GM12878 (cell line): ENCODE data around the gene BMAL1. TPM values are rescaled to one million over a fixed set of nuclear protein-coding genes. Genes with fewer than 3 reads are reported as not detected.

Source experiments
- BACH1 ChIP-seq: fragments of 450-650 bp; IDR thresholded peaks from 2 replicates; pipeline ENCODE4 v1.6.1; 2017; ENCODE audit warnings: mild to moderate bottlenecking, borderline replicate concordance
- BHLHE40 ChIP-seq, 2 experiments: fragments of 450-650 bp in 1 of 2; IDR thresholded peaks; 2 replicates each; pipeline ENCODE4 v1.6.1; 2011 to 2017; ENCODE audit warnings: low read depth in 2 of 2, borderline replicate concordance in 1 of 2, improper control_type of control experiment in 1 of 2, low read length in 1 of 2, mild to moderate bottlenecking in 1 of 2
- BRCA1 ChIP-seq: IDR thresholded peaks from 2 replicates; pipeline ENCODE4 v1.6.1; 2011; ENCODE audit warnings: low read depth, low read length, improper control_type of control experiment
- CHD1 ChIP-seq: IDR thresholded peaks from 2 replicates; pipeline ENCODE4 v1.6.1; 2012; ENCODE audit warnings: low read depth, low read length, improper control_type of control experiment
- EED ChIP-seq: sonication (generic); IDR thresholded peaks from 2 replicates; pipeline ENCODE4 v1.6.1; 2016; ENCODE audit warnings: antibody characterized with exemption, low read depth
- EZH2 ChIP-seq: IDR thresholded peaks from 2 replicates; pipeline ENCODE4 v1.6.1; 2012; ENCODE audit warnings: low read depth, mild to moderate bottlenecking, control low read depth, inconsistent platforms, low read length, borderline replicate concordance; ENCODE audit not compliant: control insufficient read depth
- FOXK2 ChIP-seq: fragments of 450-650 bp; IDR thresholded peaks from 2 replicates; pipeline ENCODE4 v1.6.1; 2017; ENCODE audit warnings: mild to moderate bottlenecking, moderate library complexity
- MEF2B ChIP-seq: fragments of 450-650 bp; IDR thresholded peaks from 2 replicates; pipeline ENCODE4 v1.6.1; 2018; ENCODE audit warnings: mild to moderate bottlenecking, moderate library complexity; ENCODE audit not compliant: partially characterized antibody, poor library complexity, severe bottlenecking
- NFYA ChIP-seq: IDR thresholded peaks from 2 replicates; pipeline ENCODE4 v1.6.1; 2011; ENCODE audit warnings: low read depth, mild to moderate bottlenecking, low read length, improper control_type of control experiment, borderline replicate concordance
- NFYB ChIP-seq: IDR thresholded peaks from 2 replicates; pipeline ENCODE4 v1.6.1; 2011; ENCODE audit warnings: low read depth, mild to moderate bottlenecking, low read length, improper control_type of control experiment, moderate library complexity; ENCODE audit not compliant: insufficient read depth
- NR2C2 ChIP-seq: IDR thresholded peaks from 2 replicates; pipeline ENCODE4 v1.6.1; 2011; ENCODE audit warnings: borderline replicate concordance, low read depth; ENCODE audit not compliant: control insufficient read depth, insufficient read length
- POLR2A ChIP-seq: IDR thresholded peaks from 2 replicates; pipeline ENCODE4 v1.6.1; 2011; ENCODE audit warnings: low read depth, mild to moderate bottlenecking, low read length
- SIN3A ChIP-seq: IDR thresholded peaks from 2 replicates; pipeline ENCODE4 v1.6.1; 2012; ENCODE audit warnings: low read depth, low read length, improper control_type of control experiment
- SREBF1 ChIP-seq: IDR thresholded peaks from 2 replicates; pipeline ENCODE4 v1.6.1; 2012; ENCODE audit warnings: mild to moderate bottlenecking, low read length
- SRF ChIP-seq, 2 experiments: IDR thresholded peaks; 2 replicates each; pipeline ENCODE4 v1.6.1; 2011; ENCODE audit warnings: low read depth in 2 of 2, low read length in 2 of 2, mild to moderate bottlenecking in 1 of 2, moderate library complexity in 1 of 2
- SUPT20H ChIP-seq: IDR thresholded peaks from 2 replicates; pipeline ENCODE4 v1.6.1; 2011; ENCODE audit warnings: low read depth, mild to moderate bottlenecking, low read length, moderate library complexity, borderline replicate concordance; ENCODE audit not compliant: control insufficient read depth
- WRNIP1 ChIP-seq: IDR thresholded peaks from 2 replicates; pipeline ENCODE4 v1.6.1; 2011; ENCODE audit warnings: low read depth, low read length, improper control_type of control experiment, borderline replicate concordance
- YBX1 ChIP-seq: fragments of 450-650 bp; IDR thresholded peaks from 2 replicates; pipeline ENCODE4 v1.6.1; 2016; ENCODE audit warnings: antibody characterized with exemption
- ZNF207 ChIP-seq: fragments of 450-650 bp; IDR thresholded peaks from 2 replicates; pipeline ENCODE4 v1.6.1; 2014; ENCODE audit warnings: antibody characterized with exemption, mild to moderate bottlenecking, borderline replicate concordance
- ZSCAN29 ChIP-seq: fragments of 450-650 bp; IDR thresholded peaks from 2 replicates; pipeline ENCODE4 v1.6.1; 2017; ENCODE audit warnings: mild to moderate bottlenecking, moderate library complexity
- polyA plus RNA-seq, 11 experiments: library from polyadenylated mRNA; depleted of rRNA in 4 of 11; unstranded in 6 of 11; stranded (reverse) in 5 of 11; fragments of >200 nt; fragmentation: Nextera tagmentation in 4 of 11; fragmentation: Illumina TruSeq in 1 of 11; extraction: Ambion mirVana in 4 of 11; extraction: Trizol in 1 of 11; gene quantifications; 1 replicate in 1 of 11; 2 replicates in 10 of 11; pipeline versions ENCODE4 v1.2.1 to v1.2.3, GENCODE V29; 2011 to 2016; ENCODE audit warnings: inconsistent platforms in 2 of 11, missing spikeins in 2 of 11, low read depth in 1 of 11
- total RNA-seq, 4 experiments: library from RNA; depleted of rRNA in 3 of 4; stranded (reverse); fragments of >200 nt in 3 of 4; fragmentation: Illumina TruSeq in 1 of 4; extraction: Trizol in 1 of 4; gene quantifications; 2 replicates each; pipeline versions ENCODE4 v1.2.1 to v1.2.3, GENCODE V29; 2013 to 2021
- TF ChIP-seq, protein P1 (sequence below): fragments of 450-650 bp; formaldehyde crosslinking; IDR thresholded peaks from 2 replicates; pipeline ENCODE4 v1.4.0; 2020; ENCODE audit warnings: mild to moderate bottlenecking, moderate library complexity
- TF ChIP-seq, protein P2 (sequence below): fragments of 150-350 bp; IDR thresholded peaks from 2 replicates; pipeline ENCODE4 v1.6.1; 2016; ENCODE audit warnings: low read depth, low read length
- TF ChIP-seq, protein P3 (sequence below): fragments of 450-650 bp; IDR thresholded peaks from 2 replicates; pipeline ENCODE4 v1.6.1; 2017; ENCODE audit warnings: low read depth, mild to moderate bottlenecking, moderate library complexity

Gene BMAL1
- total and polyA plus RNA-seq, 10 of the 15 experiments (the other 5 are each of a cell fraction or from before 2014, with no cell fraction given) = 3.5 to 40.6 (median 13.6) TPM

DNA sequence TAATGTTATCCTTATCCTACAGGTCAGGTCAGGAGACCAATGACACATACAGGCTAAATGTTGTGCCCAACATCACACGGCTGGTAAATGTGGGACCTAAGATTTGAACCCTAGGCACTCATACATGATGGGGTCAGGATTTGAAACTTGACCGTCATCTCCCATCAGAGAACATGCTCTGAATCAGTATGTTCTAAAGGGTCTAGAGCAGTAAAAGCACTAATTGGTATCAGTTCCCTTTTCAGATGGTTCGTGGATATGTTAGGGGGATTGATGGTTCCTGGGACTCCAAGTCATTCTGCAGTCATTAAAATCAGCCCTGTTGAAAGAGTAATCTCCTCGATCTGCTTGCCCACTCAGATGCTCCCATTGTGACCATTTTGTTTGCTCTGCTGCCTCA is 65.5 kb downstream of the BMAL1 start (continued):
- TF ChIP-seq, protein P1, sequence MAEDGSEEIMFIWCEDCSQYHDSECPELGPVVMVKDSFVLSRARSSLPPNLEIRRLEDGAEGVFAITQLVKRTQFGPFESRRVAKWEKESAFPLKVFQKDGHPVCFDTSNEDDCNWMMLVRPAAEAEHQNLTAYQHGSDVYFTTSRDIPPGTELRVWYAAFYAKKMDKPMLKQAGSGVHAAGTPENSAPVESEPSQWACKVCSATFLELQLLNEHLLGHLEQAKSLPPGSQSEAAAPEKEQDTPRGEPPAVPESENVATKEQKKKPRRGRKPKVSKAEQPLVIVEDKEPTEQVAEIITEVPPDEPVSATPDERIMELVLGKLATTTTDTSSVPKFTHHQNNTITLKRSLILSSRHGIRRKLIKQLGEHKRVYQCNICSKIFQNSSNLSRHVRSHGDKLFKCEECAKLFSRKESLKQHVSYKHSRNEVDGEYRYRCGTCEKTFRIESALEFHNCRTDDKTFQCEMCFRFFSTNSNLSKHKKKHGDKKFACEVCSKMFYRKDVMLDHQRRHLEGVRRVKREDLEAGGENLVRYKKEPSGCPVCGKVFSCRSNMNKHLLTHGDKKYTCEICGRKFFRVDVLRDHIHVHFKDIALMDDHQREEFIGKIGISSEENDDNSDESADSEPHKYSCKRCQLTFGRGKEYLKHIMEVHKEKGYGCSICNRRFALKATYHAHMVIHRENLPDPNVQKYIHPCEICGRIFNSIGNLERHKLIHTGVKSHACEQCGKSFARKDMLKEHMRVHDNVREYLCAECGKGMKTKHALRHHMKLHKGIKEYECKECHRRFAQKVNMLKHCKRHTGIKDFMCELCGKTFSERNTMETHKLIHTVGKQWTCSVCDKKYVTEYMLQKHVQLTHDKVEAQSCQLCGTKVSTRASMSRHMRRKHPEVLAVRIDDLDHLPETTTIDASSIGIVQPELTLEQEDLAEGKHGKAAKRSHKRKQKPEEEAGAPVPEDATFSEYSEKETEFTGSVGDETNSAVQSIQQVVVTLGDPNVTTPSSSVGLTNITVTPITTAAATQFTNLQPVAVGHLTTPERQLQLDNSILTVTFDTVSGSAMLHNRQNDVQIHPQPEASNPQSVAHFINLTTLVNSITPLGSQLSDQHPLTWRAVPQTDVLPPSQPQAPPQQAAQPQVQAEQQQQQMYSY = no peak
- TF ChIP-seq EZH2 = no peak
- TF ChIP-seq FOXK2 = no peak
- no peak for TF ChIP-seq SUPT20H
- TF ChIP-seq NR2C2 = no peak
- peak; percentile 80; the same call in 1 of the 2 replicates for TF ChIP-seq BACH1
- TF ChIP-seq BHLHE40 (IDR thresholded peaks at IDR 0.05; ENCODE audit: borderline replicate concordance in 1 of 2, low read depth in 2 of 2, low read length in 1 of 2) = no peak
- TF ChIP-seq MEF2B = no peak
- TF ChIP-seq SRF (IDR thresholded peaks at IDR 0.05; ENCODE audit: low read depth in 2 of 2, low read length in 2 of 2) = no peak
- TF ChIP-seq ZNF207 = no peak
- TF ChIP-seq YBX1 = no peak
- no peak for TF ChIP-seq ZSCAN29
- TF ChIP-seq EED = no peak
- TF ChIP-seq, protein P2, sequence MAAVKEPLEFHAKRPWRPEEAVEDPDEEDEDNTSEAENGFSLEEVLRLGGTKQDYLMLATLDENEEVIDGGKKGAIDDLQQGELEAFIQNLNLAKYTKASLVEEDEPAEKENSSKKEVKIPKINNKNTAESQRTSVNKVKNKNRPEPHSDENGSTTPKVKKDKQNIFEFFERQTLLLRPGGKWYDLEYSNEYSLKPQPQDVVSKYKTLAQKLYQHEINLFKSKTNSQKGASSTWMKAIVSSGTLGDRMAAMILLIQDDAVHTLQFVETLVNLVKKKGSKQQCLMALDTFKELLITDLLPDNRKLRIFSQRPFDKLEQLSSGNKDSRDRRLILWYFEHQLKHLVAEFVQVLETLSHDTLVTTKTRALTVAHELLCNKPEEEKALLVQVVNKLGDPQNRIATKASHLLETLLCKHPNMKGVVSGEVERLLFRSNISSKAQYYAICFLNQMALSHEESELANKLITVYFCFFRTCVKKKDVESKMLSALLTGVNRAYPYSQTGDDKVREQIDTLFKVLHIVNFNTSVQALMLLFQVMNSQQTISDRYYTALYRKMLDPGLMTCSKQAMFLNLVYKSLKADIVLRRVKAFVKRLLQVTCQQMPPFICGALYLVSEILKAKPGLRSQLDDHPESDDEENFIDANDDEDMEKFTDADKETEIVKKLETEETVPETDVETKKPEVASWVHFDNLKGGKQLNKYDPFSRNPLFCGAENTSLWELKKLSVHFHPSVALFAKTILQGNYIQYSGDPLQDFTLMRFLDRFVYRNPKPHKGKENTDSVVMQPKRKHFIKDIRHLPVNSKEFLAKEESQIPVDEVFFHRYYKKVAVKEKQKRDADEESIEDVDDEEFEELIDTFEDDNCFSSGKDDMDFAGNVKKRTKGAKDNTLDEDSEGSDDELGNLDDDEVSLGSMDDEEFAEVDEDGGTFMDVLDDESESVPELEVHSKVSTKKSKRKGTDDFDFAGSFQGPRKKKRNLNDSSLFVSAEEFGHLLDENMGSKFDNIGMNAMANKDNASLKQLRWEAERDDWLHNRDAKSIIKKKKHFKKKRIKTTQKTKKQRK = no peak
- no peak for TF ChIP-seq WRNIP1
- no peak for TF ChIP-seq NFYA
- TF ChIP-seq CHD1 = no peak
- TF ChIP-seq POLR2A = no peak
- no peak for TF ChIP-seq NFYB
- TF ChIP-seq SIN3A = no peak
- TF ChIP-seq SREBF1 = no peak
- TF ChIP-seq BRCA1 = no peak
- TF ChIP-seq, protein P3, sequence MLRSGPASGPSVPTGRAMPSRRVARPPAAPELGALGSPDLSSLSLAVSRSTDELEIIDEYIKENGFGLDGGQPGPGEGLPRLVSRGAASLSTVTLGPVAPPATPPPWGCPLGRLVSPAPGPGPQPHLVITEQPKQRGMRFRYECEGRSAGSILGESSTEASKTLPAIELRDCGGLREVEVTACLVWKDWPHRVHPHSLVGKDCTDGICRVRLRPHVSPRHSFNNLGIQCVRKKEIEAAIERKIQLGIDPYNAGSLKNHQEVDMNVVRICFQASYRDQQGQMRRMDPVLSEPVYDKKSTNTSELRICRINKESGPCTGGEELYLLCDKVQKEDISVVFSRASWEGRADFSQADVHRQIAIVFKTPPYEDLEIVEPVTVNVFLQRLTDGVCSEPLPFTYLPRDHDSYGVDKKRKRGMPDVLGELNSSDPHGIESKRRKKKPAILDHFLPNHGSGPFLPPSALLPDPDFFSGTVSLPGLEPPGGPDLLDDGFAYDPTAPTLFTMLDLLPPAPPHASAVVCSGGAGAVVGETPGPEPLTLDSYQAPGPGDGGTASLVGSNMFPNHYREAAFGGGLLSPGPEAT = no peak; the same call in 1 of the 2 replicates
